GM19193 (cell line): Measurements from ENCODE around the gene XRCC3.
A peak's percentile ranks its signal among the peaks of the same experiment; 100 is the strongest.

Experiments used
- POLR2A ChIP-seq: IDR thresholded peaks from 4 replicates; pipeline ENCODE4 v1.6.1; 2011; ENCODE audit not compliant: insufficient read depth, insufficient read length; ENCODE audit errors: extremely low read depth

XRCC3 gene

GRCh38 chr14:103715052-103716000 is at the start of gene XRCC3, which contains the start of gene ZFYVE21:
TSS of gene XRCC3 (minus strand) at chr14:103715451. CDS start at chr14:103711087, 4,364 bp downstream.
TSS of gene ZFYVE21 (plus strand) at chr14:103715810. CDS start at chr14:103715842, 32 bp downstream.
- TF ChIP-seq POLR2A = peak; percentile 91

- no peak for TF ChIP-seq POLR2A
Measured at GRCh38 chr14:103763730-103764488, 48.7 kb upstream of the XRCC3 start.

GRCh38 chr14:103762541-103762940 is 47.3 kb upstream of the XRCC3 start:
- no peak for TF ChIP-seq POLR2A

- no peak for TF ChIP-seq POLR2A
Measured at GRCh38 chr14:103762036-103762435, 46.8 kb upstream of the XRCC3 start.

- TF ChIP-seq POLR2A = no peak
Measured at GRCh38 chr14:103758059-103758776, 43.0 kb upstream of the XRCC3 start.

GRCh38 chr14:103755060-103755459 is 39.8 kb upstream of the XRCC3 start:
- no peak for TF ChIP-seq POLR2A

- no peak for TF ChIP-seq POLR2A
Measured at GRCh38 chr14:103753774-103754173, 38.5 kb upstream of the XRCC3 start.

GRCh38 chr14:103749860-103750259 is 34.6 kb upstream of the XRCC3 start:
- no peak for TF ChIP-seq POLR2A

GRCh38 chr14:103749452-103749851 is 34.2 kb upstream of the XRCC3 start:
- TF ChIP-seq POLR2A = no peak

GRCh38 chr14:103748534-103748857 is 33.2 kb upstream of the XRCC3 start:
- no peak for TF ChIP-seq POLR2A

GRCh38 chr14:103746701-103747100 is 31.4 kb upstream of the XRCC3 start:
- TF ChIP-seq POLR2A = no peak

- TF ChIP-seq POLR2A = no peak
Measured at GRCh38 chr14:103745424-103745823, 30.2 kb upstream of the XRCC3 start.

GRCh38 chr14:103744621-103745395 is 29.6 kb upstream of the XRCC3 start:
- TF ChIP-seq POLR2A = no peak

- no peak for TF ChIP-seq POLR2A
Measured at GRCh38 chr14:103743691-103744090, 28.4 kb upstream of the XRCC3 start.
